HG02852 (cell line): Measurements from ENCODE around the gene ZNF582.
"Not testable (repeated sequence)": the region's sequence is repeated elsewhere in the genome, so short reads cannot be mapped to it uniquely, and the experiment has no call there.

Experiments
- ATAC-seq: cut with Tn5 transposase; IDR thresholded peaks from one replicate; pipeline ENCODE4 v1.9.1; 2021; ENCODE audit warnings: mild to moderate bottlenecking, moderate library complexity; ENCODE audit not compliant: unreplicated experiment

Gene ZNF582

GRCh38 chr19:56355517-56355916, 37.8 kb downstream of the ZNF582 start:
- ATAC-seq: no peak

DNA sequence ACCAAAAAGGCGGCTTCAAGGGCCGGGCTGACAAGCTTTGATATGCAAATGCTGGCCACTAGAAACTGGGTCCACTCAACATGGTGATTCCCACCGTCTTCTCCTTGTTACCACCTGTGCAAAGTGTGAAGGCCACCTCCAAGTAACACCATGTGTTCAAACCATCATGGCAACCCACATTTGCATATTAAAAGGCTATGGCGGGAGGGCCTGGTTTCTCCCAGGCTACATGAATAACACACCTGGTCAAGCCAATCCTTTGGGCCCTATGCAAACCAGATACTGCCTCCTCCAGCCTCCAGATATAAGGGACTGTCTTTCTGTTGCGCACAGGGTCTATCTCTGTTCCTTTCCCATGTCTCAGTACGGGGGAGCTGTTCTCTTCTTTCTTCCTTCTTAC, 42.1 kb downstream of the ZNF582 start:
- ATAC-seq: no peak

GRCh38 chr19:56350416-56351045, 42.8 kb downstream of the ZNF582 start:
- no peak for ATAC-seq

DNA sequence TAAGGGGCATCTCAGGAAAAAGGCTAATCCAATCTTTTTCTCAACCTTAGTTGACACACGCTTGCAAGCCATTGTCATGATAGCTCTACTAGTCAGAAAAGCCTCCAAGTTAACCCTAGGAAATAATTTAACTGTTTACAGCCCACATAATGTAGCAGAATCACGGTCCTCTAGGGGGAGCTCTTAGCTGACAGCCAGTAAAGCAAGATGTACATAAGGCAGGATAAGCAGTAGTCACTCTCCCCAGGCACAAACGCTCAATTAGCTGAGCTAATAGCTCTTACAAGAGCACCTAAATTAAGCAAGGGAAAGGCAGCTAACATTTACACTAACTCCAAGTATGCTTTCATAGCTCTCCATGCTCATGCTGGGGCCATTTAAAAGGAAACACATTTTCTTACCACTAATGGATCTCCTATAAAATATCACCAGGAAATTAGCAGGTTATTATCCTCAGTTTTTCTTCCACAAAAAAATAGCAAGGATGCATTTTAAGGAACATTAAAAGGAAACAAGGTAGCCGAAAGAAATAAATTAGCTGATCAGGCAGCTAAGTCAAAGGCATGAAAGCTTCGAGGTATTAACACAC, 45.0 kb downstream of the ZNF582 start:
- no peak for ATAC-seq

DNA sequence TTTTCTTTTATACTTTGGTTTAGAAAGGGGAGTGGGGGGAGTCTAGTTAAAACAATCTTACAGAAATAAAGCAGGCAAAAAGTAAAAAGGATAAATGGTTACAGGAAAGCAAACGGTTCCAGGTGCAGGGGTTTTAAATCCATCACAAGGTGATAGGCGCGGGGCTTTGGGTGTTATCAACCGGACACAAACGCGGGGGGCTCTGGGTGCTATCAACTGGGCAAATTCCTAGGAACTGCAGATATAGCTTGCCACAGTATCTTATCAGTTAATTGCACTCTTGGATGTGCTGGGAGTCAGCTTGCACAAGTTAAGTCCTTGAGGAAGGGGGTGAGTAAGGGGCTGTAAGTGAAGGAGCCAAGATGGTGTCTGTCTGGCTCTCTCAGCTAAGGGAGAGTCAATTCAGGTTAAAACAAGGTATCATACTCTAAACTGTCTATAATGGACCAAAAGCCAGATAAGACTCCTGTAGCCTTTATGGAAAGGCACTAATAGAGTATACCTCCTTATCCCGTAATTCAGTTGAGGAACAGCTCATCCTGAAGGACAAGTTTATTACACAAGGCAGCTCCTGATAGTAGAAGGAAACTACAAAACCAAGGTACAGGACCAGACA, 46.1 kb downstream of the ZNF582 start:
- no peak for ATAC-seq

GRCh38 chr19:56341948-56342347, 51.4 kb downstream of the ZNF582 start:
- no peak for ATAC-seq

DNA sequence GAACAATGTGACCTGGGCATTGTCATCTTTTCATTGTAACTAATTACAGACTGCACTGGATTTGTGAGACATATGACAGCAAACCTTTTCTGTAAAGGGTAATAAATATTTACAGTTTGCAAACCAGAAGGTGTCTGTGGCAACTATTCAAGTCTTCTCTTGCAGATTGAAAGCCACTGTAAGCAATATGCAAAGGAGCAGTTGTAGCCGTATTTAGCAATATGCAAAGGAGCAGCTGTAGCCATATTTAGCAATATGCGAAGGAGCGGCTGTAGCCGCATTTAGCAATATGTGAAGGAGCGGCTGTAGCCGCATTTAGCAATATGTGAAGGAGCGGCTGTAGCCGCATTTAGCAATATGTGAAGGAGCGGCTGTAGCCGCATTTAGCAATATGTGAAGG, 54.3 kb downstream of the ZNF582 start:
- ATAC-seq: not testable (repeated sequence)

- ATAC-seq: not testable (repeated sequence)
Measured at GRCh38 chr19:56337077-56337476, 56.3 kb downstream of the ZNF582 start.

GRCh38 chr19:56335371-56335770, 58.0 kb downstream of the ZNF582 start:
- not testable (repeated sequence) for ATAC-seq

DNA sequence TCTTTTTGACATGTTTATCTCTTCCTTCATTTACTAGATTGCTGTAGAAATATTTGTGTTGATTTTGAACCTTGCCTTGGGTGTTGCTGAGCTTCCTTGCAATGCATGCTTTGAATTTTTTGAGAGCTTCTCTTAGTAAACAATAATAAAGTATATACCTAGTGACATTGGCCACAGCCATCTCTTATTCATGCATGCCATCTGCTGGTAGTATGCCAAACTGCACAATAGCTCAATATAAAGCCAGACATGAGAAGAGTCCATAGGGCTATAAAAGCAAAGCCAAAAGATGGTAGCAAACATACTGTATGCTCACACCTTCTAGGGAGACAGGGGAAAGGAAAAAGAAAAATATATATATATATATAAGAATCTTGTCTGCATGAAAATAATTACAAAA, 59.8 kb downstream of the ZNF582 start:
- ATAC-seq: no peak
